ENCODE data around the gene FBXO5.
"Not testable (repeated sequence)": the region's sequence is repeated elsewhere in the genome, so short reads cannot be mapped to it uniquely, and the experiment has no call there.

FBXO5 gene

DNA sequence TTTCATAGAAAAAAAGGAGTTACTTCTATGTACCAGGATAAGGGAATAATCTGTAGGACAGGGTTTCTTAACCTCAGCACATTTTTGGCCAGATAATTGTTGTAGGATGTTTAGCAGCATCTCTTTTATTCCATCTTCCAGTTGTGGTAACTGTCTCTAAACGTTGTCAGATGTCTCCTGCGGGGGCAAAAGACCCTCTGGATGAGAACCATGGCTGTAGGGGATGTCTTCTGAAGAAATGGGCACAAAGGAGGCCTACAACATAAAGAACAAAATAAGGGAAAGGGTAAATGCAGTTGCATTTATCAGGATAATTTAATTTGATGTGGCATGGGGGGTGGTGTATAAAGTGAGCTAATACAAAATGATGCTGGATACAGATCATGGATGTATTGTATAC lies 4.1 kb upstream of the FBXO5 start:
- DNase-seq: no peak

DNA sequence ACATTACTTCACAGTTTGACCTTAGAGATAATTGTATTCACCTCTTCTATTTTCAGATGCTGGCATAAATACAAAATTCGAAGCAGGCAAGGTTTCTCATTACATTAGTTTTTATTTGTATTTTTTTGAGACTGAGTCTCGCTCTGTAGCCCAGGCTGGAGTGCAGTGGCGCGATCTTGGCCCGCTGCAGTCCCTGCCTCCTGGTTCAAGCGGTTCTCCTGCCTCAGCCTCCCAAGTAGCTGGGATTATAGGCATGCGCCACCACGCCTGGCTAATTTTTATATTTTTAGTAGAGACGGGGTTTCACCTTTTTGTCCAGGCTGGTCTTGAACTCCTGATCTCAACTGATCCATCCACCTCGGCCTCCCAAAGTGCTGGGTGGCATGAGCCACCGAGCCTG lies 2.5 kb upstream of the FBXO5 start:
- not testable (repeated sequence) for DNase-seq

DNA sequence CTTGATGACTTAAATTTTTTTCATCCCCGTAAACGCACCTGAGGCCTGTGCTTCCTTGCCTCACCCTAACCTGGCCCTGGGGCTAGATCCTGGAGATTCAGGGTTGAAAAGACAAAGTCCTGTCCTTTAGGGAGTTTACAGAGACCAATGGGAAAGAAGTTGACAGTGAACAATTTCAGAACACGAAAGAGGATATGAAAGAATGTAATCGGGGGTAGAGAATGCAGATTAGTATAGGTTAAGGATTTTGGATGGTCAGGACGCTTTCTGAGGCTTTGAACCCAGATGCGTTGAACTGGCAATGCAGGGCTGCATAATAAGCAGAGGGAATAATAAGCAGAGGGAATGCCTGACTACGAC lies 1.7 kb upstream of the FBXO5 start:
- DNase-seq: no peak

GRCh38 chr6:152983637-152984512 lies 1.0 kb upstream of the FBXO5 start:
- DNase-seq: peak; percentile 49

GRCh38 chr6:152981989-152982903 lies 595 bp downstream of the FBXO5 start:
- DNase-seq: peak; percentile 53

DNA sequence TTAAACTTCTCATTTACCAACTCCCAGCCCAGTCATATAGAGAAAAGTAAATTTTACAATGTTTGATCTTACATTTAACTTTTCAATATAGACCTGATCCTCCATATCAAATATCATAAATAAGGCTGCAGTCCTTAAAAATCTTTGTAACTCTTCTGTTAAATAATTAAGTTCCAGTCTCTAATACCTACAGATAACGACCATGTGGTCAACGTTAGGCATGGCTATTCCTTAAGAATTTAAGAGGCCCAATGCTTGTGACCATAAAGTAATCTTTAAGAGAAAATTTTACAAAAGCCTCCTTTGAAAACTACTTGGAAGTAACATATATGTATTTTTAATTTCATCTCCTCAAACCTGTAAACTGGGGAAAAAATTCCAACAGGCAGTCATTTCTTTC lies 1.6 kb downstream of the FBXO5 start:
- DNase-seq: no peak

- no peak for DNase-seq
Measured at GRCh38 chr6:152980656-152981055, 2.2 kb downstream of the FBXO5 start.

DNA sequence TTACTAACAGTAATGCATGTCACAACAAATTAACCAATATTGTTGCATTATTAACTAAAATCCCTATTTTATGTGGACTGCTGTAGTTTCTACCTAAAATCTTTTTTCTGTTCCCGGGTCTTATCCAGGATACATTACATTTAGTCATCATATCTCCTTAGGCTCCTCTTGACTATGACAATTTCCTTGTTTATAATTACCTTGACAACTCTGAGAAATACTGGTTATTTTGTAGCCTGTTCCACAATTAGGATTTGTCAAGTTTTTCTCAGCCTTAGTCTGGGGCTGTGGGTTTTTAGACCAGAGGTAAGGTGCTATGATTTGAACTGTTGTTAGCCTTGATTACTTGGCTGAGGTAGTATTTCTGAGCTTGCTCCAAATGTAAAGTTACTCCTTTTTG lies 3.7 kb downstream of the FBXO5 start:
- no peak for DNase-seq

DNA sequence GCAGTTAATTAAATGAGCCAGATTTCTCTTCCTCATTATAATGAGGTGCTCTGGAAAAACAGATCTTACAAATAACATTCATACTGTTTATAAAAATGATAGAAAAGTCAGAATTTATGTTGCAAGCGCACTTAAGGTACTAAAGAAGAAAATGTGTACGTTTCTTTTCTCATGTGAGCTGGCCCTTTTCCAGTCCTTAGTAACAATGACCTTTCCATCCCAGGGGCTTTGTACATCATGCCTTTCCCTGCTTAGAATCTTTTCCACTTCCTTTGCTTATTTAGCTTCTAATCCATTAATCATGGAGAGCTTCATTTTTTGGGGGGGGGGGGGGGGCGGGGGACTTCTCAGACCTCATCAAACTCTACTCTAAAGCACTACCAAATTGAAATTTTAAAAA lies 4.8 kb downstream of the FBXO5 start:
- no peak for DNase-seq

DNA sequence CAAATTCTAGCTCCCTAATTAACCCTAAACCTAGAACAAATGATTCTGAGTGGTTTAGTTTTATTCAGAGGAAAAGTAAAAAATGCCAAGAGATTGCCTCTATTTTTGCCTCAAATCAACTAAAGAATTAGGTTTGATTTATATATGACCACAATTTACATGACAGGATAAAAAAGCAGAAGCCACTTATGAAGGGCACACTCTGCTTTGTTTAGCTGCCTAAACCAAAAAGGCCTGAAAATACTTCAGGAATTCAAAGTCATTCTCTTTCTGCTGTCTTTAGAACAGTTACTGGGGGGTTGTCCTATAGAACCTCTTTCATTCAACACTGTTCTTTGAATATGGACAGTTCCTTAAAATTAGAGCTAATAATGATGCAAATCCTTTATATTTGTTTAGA lies 5.3 kb downstream of the FBXO5 start:
- no peak for DNase-seq

GRCh38 chr6:152976749-152977148 lies 6.1 kb downstream of the FBXO5 start:
- no peak for DNase-seq

GRCh38 chr6:152975204-152975915 lies 7.5 kb downstream of the FBXO5 start:
- no peak for DNase-seq

GRCh38 chr6:152973916-152974315 lies 8.9 kb downstream of the FBXO5 start:
- no peak for DNase-seq

- no peak for DNase-seq
Measured at GRCh38 chr6:152969688-152970418, 13.0 kb downstream of the FBXO5 start.

- DNase-seq: not testable (repeated sequence)
Measured at GRCh38 chr6:152966168-152966894, 16.5 kb downstream of the FBXO5 start.

GRCh38 chr6:152959333-152959732 lies 23.5 kb downstream of the FBXO5 start:
- no peak for DNase-seq

DNA sequence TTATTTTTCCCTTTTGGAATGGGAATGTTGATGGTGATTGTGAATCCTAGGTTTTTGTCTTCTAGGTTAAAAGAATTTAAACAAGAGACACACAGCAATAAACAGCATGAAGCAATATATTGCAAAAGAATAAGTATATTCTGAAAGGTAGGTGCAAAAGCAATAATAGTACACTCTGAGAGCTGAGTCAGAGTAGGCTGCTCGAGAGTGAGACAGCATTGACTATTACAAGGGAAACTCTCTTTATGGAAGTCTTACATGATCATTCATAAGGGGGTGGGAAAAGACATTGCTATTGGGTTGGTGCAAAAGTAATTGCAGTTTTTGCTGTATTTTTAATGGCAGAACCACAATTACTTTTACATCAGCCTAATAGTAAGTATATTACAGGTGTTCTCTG lies 25.0 kb downstream of the FBXO5 start:
- no peak for DNase-seq

DNA sequence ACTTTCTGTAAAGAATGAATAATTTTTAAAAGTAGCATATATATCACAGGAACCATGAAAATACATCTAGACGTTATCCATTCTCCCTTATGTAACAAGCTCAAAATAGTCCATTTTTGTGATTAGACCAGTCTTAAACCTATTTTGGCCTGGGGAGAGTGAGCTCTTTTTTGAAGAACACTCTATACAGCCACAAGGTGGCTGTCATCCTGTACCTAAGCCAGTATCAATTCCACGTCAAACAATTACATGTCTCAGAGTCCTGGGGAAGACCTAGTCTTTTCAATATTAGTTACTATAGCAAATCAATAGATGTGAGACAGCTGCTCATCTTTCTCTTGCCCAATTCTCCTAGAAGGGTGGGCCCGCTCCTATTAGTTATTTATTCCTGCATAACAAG lies 28.4 kb downstream of the FBXO5 start:
- no peak for DNase-seq

DNA sequence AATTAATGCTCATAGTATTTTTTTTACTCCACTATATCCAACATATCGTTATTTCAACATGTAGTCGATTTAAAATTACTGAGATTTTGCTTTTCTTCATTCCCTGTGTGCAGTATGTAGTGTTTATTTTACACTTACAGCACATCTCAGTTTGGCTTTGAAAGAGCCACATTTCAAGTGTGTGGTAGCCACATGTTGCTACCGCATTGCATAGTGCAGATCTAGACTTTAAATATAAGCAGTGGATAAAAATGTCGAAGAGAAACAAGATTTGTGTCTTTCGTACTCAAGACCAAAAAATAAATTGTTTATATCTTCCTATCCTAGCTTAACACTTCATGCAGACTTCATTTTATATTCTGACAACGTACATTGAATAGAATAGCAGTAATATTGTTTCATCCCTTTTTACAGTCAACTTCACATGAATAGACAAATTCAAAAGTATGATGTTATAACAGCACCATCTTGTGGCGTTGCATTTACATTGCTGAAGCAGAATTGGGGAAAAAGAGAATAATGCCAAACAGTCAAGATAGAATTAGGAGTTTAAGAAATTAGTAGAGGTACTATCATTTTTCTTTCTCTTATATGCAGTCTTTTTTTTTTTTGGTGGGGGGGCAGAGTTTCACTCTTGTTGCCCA lies 29.9 kb downstream of the FBXO5 start:
- no peak for DNase-seq

- DNase-seq: no peak
Measured at GRCh38 chr6:152952045-152952444, 30.8 kb downstream of the FBXO5 start.

DNA sequence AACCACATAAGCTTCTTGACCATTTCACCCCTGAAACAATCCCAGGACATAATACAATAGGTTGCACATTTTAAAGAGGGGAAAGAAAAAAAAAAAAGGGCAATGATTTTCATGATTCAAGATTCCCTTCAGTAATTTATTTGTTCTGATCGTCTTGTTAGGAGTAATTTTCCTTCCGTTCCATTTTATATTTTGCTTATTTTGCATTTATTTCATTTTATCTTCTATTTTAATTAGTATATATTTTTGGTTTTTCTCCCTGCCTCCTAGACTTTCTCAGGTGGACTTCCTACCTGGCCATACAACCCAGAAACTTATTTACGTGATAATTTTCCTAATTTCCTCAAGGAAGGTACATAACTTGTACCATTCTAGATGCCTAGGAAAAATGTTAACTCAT lies 32.6 kb downstream of the FBXO5 start:
- no peak for DNase-seq
